Type B pancreatic cell (in vitro differentiated cells): Measurements from ENCODE around the gene SLC35D2. TPM values are rescaled to one million over a fixed set of nuclear protein-coding genes. Genes with fewer than 3 reads are reported as not detected.

Experiments
- DNase-seq: peaks from one replicate; pipeline ENCODE4 v3.0.0; 2021; ENCODE audit warnings: mixed read lengths; ENCODE audit not compliant: unreplicated experiment; ENCODE audit errors: extremely low spot score
- H3K27ac Mint-ChIP-seq: 2 replicates; pipeline ENCODE4 v1.8.0; 2021; ENCODE audit warnings: mild to moderate bottlenecking, mixed read lengths
- H3K27me3 Mint-ChIP-seq: 2 replicates; pipeline ENCODE4 v1.8.0; 2021; ENCODE audit warnings: mixed read lengths
- H3K36me3 Mint-ChIP-seq: 2 replicates; pipeline ENCODE4 v1.8.0; 2021; ENCODE audit warnings: mixed read lengths
- H3K4me1 Mint-ChIP-seq: one replicate; pipeline ENCODE4 v1.8.0; 2021; ENCODE audit warnings: mixed read lengths; ENCODE audit not compliant: unreplicated experiment
- H3K4me3 Mint-ChIP-seq: 2 replicates; pipeline ENCODE4 v1.8.0; 2021; ENCODE audit warnings: mild to moderate bottlenecking, mixed read lengths
- H3K9me3 Mint-ChIP-seq: 2 replicates; pipeline ENCODE4 v1.8.0; 2021; ENCODE audit warnings: mixed read lengths
- CTCF ChIP-seq: fragments of 200-600 bp; sonication (generic); conservative IDR thresholded peaks from 2 replicates; pipeline ENCODE4 v1.5.0; 2021; ENCODE audit warnings: antibody characterized with exemption, mild to moderate bottlenecking
- total RNA-seq: library from RNA; stranded (reverse); gene quantifications from 2 replicates; pipeline ENCODE4 v1.2.1, GENCODE V29; 2021; ENCODE audit warnings: low replicate concordance

The SLC35D2 gene
- total RNA-seq, 1 donor from 2014 or later: 25.7 TPM

DNA sequence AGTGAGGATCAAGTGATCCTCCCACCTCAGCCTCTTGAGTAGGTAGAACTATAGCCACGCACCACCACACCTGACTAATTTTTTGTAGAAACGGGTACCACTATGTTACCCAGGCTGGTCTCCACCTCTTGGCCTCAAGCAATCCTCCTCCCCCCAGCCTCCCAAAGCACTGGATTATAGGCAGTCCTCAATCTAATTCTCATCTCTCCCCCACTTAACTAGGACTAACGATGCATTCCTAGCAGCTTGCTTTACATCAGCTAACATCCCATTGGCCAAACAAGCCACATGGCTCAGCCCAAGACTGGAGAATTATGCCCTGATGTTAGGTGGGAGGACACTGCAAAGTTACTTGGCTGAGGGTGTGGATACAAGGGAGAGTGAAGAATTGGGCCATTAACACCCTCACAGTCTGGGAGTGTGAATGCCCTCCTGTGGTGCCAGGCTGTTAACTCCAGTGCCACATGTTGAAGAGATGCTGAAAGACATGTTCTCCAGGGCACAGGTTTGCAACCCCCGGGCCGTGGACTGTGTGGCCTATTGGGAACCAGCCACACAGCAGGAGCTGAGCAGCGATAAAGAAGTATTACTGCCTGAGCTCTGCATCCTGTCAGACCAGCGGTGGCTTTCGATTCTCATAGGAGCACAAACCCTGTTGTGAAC lies 39.9 kb upstream of the SLC35D2 start:
- DNase-seq: no peak
- Mint-ChIP-seq H3K4me1 (peaks cover 27% of the 10 kb centered on the region), H3K4me3 (no peak overlapping the region), H3K9me3 (no peaks in the 10 kb centered on the region), H3K27ac (no peak overlapping the region), H3K27me3 (no peaks in the 10 kb centered on the region), H3K36me3 (no peaks in the 10 kb centered on the region)
- no peak for TF ChIP-seq CTCF

GRCh38 chr9:96420468-96421219 lies 37.1 kb upstream of the SLC35D2 start:
- no peak for DNase-seq
- Mint-ChIP-seq H3K4me3 (peak overlapping the region; percentile 75), H3K27me3 (no peaks in the 10 kb centered on the region), H3K36me3 (peaks cover 3% of the 10 kb centered on the region), H3K27ac (peak overlapping the region; percentile 95), H3K4me1 (peaks cover 34% of the 10 kb centered on the region), H3K9me3 (no peaks in the 10 kb centered on the region)
- no peak for TF ChIP-seq CTCF

GRCh38 chr9:96419691-96419969 lies 36.1 kb upstream of the SLC35D2 start:
- H3K36me3 Mint-ChIP-seq: peaks cover 3% of the 10 kb centered on the region

GRCh38 chr9:96418920-96419690 lies 35.6 kb upstream of the SLC35D2 start:
- H3K4me3 Mint-ChIP-seq: peak overlapping the region; percentile 90
- peaks cover 34% of the 10 kb centered on the region for H3K4me1 Mint-ChIP-seq
- peaks cover 3% of the 10 kb centered on the region for H3K36me3 Mint-ChIP-seq
- DNase-seq: peak; percentile 80
- TF ChIP-seq CTCF: no peak
- H3K27me3 Mint-ChIP-seq: no peaks in the 10 kb centered on the region
- peak overlapping the region; percentile 95 for H3K27ac Mint-ChIP-seq
- no peaks in the 10 kb centered on the region for H3K9me3 Mint-ChIP-seq

More at GRCh38 chr9:96419691-96419969, 36.1 kb upstream of the SLC35D2 start:
- no peak for TF ChIP-seq CTCF
- peak overlapping the region; percentile 95 for H3K27ac Mint-ChIP-seq
- DNase-seq: no peak
- H3K27me3 Mint-ChIP-seq: no peaks in the 10 kb centered on the region
- H3K4me3 Mint-ChIP-seq: peak overlapping the region; percentile 75
- H3K4me1 Mint-ChIP-seq: peaks cover 34% of the 10 kb centered on the region
- no peaks in the 10 kb centered on the region for H3K9me3 Mint-ChIP-seq

DNA sequence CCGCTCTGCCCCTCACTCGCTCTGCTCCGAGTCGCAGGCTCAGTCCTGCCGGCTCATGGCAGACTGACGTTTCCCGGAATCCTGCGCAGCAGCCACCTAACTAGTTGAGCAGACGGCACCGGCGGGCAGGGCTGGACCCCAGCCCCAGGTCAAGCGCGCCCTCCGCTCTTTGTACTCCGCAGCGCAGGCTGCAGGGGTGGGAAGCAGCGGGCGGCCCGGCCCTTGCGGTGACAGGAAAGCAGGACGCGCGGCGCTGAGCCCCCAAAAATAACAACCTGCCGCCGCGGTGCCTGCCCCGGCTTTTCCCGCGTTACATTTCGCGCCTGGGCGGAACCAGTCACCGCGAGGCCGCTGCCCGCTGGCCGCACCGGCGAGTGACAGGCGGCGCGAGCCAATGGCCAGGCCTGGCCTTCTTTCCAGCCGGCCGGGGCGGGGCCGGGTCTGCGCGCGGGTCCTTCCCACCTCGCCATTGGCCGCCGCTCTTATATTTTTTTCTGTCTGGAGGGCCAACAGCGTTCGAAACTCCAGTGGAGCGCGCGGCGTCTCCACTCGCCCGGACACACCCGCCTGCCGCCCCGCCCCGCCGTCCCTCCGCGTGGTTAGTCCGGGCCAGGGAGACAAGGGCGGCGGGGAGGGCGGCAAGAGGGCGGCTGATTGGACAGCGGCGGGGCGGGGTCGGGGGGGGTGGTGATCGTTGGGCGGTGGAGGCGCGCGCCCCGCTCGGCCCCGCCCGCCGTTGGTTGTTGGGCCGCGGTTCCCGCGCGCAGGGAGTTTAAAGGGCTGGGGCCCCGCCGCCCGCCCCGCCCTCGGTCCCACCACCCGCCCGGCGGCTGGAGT lies 34.8 kb upstream of the SLC35D2 start, which contains the start of gene ZNF367:
TSS of gene ZNF367 (minus strand) at position 288 of the 837 bp plus-strand sequence. CDS start 338 bp downstream, outside the sequence.
- H3K9me3 Mint-ChIP-seq: no peaks in the 10 kb centered on the region
- peak within 1 kb of the TSS; percentile 95 for H3K4me3 Mint-ChIP-seq
- no peaks in the 10 kb centered on the region for H3K27me3 Mint-ChIP-seq

More for the DNA sequence above, 34.8 kb upstream of the SLC35D2 start, which contains the start of gene ZNF367:
- TF ChIP-seq CTCF: no peak
- peaks cover 3% of the 10 kb centered on the region for H3K36me3 Mint-ChIP-seq
- H3K27ac Mint-ChIP-seq: peak within 1 kb of the TSS; percentile 95
- peak; percentile 97 for DNase-seq
- peaks cover 28% of the 10 kb centered on the region for H3K4me1 Mint-ChIP-seq
